Motor neuron (in vitro differentiated cells): ENCODE measurements around the gene KCNIP3. TPM values are rescaled to one million over a fixed set of nuclear protein-coding genes. Genes with fewer than 3 reads are reported as not detected.

Source experiments
- ATAC-seq, 8 experiments: fragments of 200-7000 bp; cut with Tn5 transposase; replicated peaks in 6 of 8; 2 replicates each; pipeline ENCODE4 v1.8.0; 2021; ENCODE audit warnings: mild to moderate bottlenecking in 8 of 8, moderate library complexity in 8 of 8
- H3K27ac ChIP-seq, 2 donors: fragments of 250-450 bp; sonication (Bioruptor Pico); 2 replicates each; pipeline ENCODE4 v1.9.0; 2021; ENCODE audit warnings: antibody characterized with exemption in 2 of 2, mild to moderate bottlenecking in 2 of 2, moderate library complexity in 1 of 2
- H3K4me1 ChIP-seq, 2 donors: fragments of 250-450 bp; sonication (Bioruptor Pico); replicated peaks in 1 of 2; 2 replicates each; pipeline ENCODE4 v1.6.1; 2021; ENCODE audit warnings: antibody characterized with exemption in 2 of 2, mild to moderate bottlenecking in 2 of 2, moderate library complexity in 1 of 2
- H3K4me3 ChIP-seq, 5 donors: fragments of 250-450 bp; sonication (Bioruptor Pico); 2 replicates each; pipeline ENCODE4 v1.9.0; 2021; ENCODE audit warnings: antibody characterized with exemption in 5 of 5, mild to moderate bottlenecking in 5 of 5, moderate library complexity in 4 of 5
- WGBS, 10 experiments: fragments of 450-650 bp; shearing (Covaris generic); methylation state at CpG; one replicate each; pipeline ENCODE4 v1.0.0; 2022; 5-methylcytosine and 5-hydroxymethylcytosine counted together
- in situ Hi-C, 9 experiments: fragments of 400-800 bp; cut with MboI; loops; one replicate each; pipeline ENCODE4 v1.15.0; 2021; ENCODE audit warnings: low sequenced_read_pairs in 9 of 9, low pct_unique_long_range_greater_than_20kb in 2 of 9; ENCODE audit not compliant: unreplicated experiment in 9 of 9
- total RNA-seq, 8 experiments: library from RNA; unstranded; fragments of 300-600 nt; gene quantifications; 2 replicates each; pipeline versions ENCODE4 v1.2.3 to v1.2.4, GENCODE V29; 2022

Gene KCNIP3
- total RNA-seq, 8 experiments from 2014 or later, result 0.51 to 5.3 (median 1.8) TPM

DNA sequence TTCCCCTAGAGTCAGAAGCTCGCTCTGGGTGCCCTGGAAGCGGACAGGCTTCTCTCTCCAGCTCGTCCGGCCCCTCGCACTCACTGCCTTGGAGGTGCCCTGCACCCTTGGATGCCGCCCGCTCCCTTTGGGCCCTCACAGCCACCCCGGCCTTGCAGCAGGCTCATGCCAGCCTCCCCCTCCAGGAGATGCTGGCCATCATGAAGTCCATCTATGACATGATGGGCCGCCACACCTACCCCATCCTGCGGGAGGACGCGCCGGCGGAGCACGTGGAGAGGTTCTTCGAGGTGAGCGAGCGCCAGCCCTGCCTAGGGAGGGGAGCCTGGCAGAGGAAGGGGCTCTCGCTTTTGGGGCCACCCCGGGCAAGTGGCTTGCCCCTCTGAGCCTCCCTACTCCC, 85.0 kb downstream of the KCNIP3 start:
- no peak overlapping the region for H3K4me3 ChIP-seq
- in situ Hi-C loops, result no loop called here

DNA sequence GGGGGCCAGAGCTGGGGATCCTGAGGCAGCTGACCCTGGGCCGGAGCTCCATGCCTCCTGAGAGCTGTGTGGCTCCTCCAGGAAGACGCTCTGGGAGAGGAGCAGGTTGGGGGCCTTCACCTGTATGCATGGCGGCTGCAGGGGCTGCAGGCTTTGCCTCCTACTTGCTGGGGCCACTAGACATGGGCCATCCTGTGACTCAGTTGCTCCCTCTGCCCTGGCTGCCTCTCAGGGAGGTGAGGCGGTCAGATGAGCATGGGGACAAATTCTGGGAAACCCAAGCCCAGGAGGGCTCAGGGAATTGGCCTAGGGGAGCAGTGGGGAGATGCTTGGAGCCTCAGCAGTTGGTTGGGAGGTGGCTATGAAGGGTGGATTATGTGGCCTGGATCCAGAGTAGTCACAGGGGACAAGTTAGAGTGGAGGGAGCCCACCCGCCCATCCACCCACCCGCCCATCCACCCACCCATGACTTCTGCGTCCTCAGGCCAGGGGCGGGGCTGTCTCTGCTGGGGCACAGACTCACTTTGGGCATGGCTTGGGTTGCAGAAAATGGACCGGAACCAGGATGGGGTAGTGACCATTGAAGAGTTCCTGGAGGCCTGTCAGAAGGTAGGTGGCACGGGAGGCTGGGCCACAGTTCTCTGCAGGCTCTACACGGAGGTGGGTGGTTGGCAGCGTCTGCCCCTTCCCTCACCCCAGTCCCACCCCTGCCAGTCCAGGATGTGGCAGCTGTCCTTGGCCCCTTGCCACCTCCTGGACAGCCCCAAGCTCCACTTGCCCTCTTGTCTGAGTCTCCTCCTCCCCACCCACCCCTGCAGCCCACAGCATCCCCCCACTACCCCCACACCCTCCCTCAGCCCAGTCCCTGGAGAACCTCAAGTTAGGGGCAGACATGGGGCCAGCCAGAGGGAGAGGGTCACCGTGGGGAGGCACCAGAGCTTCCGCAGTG, 85.8 kb downstream of the KCNIP3 start:
- Histone ChIP-seq H3K4me1 (no peaks in the 10 kb centered on the region), H3K4me3 (no peak overlapping the region), H3K27ac (no peak overlapping the region)
- in situ Hi-C loops, result no loop called here
- WGBS, 10 experiments, result 80 to 90% (median 80%) methylated on average over 1 to 3 of the region's 14 CpGs; no CpG with 5 or more reads in 7 of the 10 experiments
- no peak for ATAC-seq

More for the DNA sequence above, 85.0 kb downstream of the KCNIP3 start:
- Histone ChIP-seq H3K27ac (no peak overlapping the region), H3K4me1 (no peaks in the 10 kb centered on the region)
- ATAC-seq, result no peak
- WGBS, 10 experiments, result 79 to 90% methylated on average over 5 to 12 of the region's 20 CpGs; no CpG with 5 or more reads in 8 of the 10 experiments

DNA sequence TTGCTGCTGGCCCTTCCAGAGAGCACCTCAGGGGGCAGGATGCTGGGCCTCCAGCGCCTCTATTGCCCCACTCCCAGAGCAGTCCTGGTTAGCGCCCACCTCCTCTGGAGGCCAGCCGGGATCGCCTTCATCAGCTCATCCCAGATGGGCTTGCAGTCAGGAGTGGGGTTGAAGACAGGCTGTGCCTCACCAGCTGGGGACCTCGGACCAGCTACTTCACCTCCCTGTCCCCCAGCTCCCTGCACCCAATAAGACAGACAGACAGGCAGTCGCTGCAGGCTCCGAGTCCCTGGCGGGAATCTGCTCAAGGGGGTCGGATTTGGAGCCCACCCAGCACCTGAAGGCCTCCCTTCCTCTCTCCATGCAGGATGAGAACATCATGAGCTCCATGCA, 86.5 kb downstream of the KCNIP3 start:
- H3K4me1 ChIP-seq, result no peaks in the 10 kb centered on the region
- no peak for ATAC-seq
- WGBS, 10 experiments, result 83 to 100% (median 100%) methylated on average over 1 to 3 of the region's 9 CpGs; no CpG with 5 or more reads in 6 of the 10 experiments
- in situ Hi-C loops, result no loop called here
- H3K27ac ChIP-seq, result no peak overlapping the region
- no peak overlapping the region for H3K4me3 ChIP-seq

DNA sequence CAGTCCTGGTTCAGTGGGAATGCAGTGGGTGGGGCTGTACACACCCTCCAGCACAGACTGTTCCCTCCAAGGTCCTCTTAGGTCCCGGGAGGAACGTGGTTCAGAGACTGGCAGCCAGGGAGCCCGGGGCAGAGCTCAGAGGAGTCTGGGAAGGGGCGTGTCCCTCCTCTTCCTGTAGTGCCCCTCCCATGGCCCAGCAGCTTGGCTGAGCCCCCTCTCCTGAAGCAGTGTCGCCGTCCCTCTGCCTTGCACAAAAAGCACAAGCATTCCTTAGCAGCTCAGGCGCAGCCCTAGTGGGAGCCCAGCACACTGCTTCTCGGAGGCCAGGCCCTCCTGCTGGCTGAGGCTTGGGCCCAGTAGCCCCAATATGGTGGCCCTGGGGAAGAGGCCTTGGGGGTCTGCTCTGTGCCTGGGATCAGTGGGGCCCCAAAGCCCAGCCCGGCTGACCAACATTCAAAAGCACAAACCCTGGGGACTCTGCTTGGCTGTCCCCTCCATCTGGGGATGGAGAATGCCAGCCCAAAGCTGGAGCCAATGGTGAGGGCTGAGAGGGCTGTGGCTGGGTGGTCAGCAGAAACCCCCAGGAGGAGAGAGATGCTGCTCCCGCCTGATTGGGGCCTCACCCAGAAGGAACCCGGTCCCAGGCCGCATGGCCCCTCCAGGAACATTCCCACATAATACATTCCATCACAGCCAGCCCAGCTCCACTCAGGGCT, 87.9 kb downstream of the KCNIP3 start:
- in situ Hi-C loops, result no loop called here
- peak; percentile 31 to 77 (median 61) for ATAC-seq
- 40 to 100% (median 81%) methylated on average over 1 to 5 of the region's 12 CpGs; no CpG with 5 or more reads in 4 of the 10 experiments for WGBS, 10 experiments
- Histone ChIP-seq H3K4me3 (no peak overlapping the region), H3K27ac (no peak overlapping the region), H3K4me1 (no peaks in the 10 kb centered on the region)

DNA sequence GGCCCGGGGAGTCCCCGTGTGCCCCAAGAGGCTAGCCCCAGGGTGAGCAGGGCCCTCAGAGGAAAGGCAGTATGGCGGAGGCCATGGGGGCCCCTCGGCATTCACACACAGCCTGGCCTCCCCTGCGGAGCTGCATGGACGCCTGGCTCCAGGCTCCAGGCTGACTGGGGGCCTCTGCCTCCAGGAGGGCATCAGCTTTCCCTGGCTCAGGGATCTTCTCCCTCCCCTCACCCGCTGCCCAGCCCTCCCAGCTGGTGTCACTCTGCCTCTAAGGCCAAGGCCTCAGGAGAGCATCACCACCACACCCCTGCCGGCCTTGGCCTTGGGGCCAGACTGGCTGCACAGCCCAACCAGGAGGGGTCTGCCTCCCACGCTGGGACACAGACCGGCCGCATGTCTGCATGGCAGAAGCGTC, 88.4 kb downstream of the KCNIP3 start:
- 86 to 100% methylated on average over 1 to 2 of the region's 12 CpGs; no CpG with 5 or more reads in 8 of the 10 experiments for WGBS, 10 experiments
- H3K4me3 ChIP-seq, result no peak overlapping the region
- peak in 3 of 8 experiments; percentile 20 to 56 (median 29) for ATAC-seq
- no peak overlapping the region for H3K27ac ChIP-seq
- in situ Hi-C loops, result no loop called here
- H3K4me1 ChIP-seq, result no peaks in the 10 kb centered on the region

DNA sequence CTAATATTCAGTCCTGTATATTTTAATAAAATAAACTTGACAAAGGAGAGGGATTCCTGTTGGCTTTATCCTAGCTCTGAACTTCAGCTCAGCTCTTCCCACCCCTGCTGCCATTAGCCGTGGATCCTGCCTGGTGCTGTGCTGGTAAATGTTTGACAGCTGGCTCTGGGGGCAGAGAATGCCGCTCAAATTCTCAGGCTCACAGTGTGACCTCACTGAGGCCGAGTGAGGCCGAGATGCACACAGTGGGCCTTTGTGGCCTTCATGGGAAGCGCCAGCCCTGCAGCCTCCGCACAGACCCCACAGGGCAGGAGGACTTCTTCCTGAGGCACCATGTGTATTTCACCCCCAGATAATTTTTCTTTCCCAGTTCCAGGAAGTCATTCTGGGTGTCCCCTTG, 88.9 kb downstream of the KCNIP3 start:
- in situ Hi-C loops, result no loop called here
- ATAC-seq, result no peak
- Histone ChIP-seq H3K27ac (no peak overlapping the region), H3K4me3 (no peak overlapping the region), H3K4me1 (no peaks in the 10 kb centered on the region)
- 20 to 90% (median 65%) methylated on average over 1 to 2 of the region's 6 CpGs; no CpG with 5 or more reads in 4 of the 10 experiments for WGBS, 10 experiments

DNA sequence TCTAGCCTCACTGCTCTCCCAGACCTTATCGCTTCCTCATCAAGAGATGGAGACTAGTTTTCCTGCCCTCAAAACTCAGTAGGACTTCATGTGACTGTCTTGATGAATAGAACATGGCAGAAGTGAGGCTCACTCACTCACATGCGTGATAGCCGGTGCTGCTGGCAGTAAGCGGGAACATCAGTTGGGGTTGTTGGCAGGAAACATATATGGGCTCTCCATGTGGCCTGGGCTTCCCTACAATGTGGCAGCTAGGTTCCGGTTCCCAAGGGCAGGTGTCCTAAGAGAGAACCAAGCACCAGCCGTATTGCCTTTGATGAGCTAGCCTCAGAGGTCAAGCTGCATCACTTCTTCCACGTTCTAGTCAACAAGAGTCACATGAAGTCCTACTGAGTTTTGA, 90.2 kb downstream of the KCNIP3 start:
- 58 to 100% (median 86%) methylated on average over 1 to 7 of the region's 7 CpGs; no CpG with 5 or more reads in 1 of the 10 experiments for WGBS, 10 experiments
- H3K27ac ChIP-seq, result no peak overlapping the region
- H3K4me1 ChIP-seq, result no peaks in the 10 kb centered on the region
- H3K4me3 ChIP-seq, result no peak overlapping the region
- ATAC-seq, result no peak
- in situ Hi-C loops, result no loop called here

DNA sequence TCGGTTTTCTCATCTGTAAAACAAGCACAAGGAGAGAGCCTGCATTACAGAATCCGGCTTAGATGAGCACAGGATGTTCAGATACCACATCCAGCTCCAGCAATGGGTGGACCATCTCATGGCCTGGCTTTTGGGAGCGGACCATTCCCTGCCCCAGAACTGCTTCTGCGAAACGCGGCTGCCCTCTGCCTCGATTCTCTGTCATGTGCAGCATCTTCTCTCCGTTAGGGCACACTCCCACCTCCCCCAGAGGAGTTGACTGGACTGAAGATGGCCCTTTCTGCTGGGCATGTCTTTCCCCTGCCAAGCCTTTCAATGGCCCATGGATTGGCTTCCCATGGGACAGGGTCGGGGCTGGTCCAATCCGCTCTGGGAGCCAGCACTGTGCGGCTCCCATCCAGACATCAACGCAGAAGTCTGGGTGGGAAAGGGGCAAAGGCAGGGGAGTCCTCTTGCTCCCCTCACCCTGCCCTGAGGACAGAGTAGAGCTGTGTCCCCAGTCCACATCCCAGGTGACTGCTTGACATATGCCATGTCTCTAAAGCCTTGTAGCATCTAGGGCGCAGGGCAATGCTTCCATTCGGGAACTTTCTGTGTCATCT, 91.0 kb downstream of the KCNIP3 start:
- H3K27ac ChIP-seq, result no peak overlapping the region
- no peak overlapping the region for H3K4me3 ChIP-seq
- WGBS, 10 experiments, result 39 to 100% (median 83%) methylated on average over 1 to 12 of the region's 14 CpGs
- ATAC-seq, result no peak
- in situ Hi-C loops, result no loop called here
- no peaks in the 10 kb centered on the region for H3K4me1 ChIP-seq

DNA sequence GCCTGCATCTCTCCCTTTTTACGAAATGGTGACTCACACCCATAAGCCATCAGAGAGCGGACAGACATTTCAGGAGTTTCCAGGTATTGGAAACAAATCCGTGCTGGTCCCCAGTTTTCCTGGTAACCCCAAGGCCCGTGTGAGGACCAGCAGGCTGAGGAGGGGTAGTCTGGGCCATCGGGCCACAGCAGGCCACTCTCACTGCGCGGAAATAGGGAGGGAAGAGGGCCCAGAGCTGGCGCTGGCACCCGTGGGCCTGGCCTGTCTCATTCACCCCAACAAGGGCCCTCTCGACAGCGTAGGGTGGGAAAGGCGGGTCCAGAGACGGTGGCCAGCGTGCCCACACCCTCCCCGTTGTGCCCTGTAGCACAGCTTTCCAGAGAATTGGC, 91.7 kb downstream of the KCNIP3 start:
- H3K4me3 ChIP-seq, result no peak overlapping the region
- peak in 6 of 8 experiments; percentile 15 to 42 (median 30) for ATAC-seq
- in situ Hi-C loops, result no loop called here
- H3K27ac ChIP-seq, result no peak overlapping the region
- H3K4me1 ChIP-seq, result no peaks in the 10 kb centered on the region
- WGBS, 10 experiments, result 0 to 100% (median 30%) methylated on average over 1 to 5 of the region's 15 CpGs; no CpG with 5 or more reads in 3 of the 10 experiments

DNA sequence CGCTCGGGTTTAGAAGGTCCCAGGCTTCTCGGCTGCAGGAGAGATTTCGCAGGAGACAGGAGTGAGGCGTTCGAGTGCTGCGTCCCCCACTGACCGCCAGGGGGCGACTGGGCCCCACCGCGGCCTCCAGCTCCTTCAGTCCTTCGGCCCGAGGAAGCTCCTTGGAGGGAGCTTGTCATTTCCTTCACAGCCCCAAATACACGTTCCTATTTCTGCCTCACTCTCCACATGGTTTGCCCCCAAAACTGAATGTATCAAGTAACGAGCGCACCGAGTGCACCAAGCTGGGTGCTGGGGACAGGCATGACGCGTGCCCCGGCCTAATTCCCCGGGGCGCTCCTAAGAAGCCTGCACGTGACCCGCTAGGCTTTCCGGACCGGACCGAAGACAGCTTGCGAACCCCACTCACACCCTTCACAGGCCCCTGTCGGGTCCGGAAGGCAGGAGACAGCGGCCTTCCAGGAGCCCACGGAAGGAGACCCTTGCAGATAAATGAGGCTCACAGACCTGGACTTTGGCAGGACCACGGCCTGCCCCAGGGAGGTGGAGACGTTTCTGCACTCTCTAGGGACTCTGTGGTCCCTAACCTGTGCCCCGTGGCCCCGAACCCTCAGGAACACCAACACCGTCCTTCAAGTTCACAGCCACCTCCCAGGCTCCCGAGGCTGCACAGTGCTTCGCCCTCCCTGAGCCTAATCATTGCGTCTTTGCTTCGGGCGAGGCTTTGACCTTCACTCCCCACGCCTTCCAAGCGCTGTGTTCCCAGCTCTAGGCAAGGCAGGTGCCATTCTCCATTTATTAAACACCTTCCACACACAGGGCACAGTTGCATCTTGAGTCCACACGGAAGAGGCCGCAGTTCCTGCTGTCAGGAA, 92.3 kb downstream of the KCNIP3 start:
- ATAC-seq, result peak; percentile 71 to 92 (median 84)
- in situ Hi-C loops, result no loop called here
- Histone ChIP-seq H3K4me1 (no peaks in the 10 kb centered on the region), H3K4me3 (no peak overlapping the region), H3K27ac (no peak overlapping the region)
- 0 to 100% (median 62%) methylated on average over 1 to 19 of the region's 46 CpGs; no CpG with 5 or more reads in 1 of the 10 experiments for WGBS, 10 experiments

DNA sequence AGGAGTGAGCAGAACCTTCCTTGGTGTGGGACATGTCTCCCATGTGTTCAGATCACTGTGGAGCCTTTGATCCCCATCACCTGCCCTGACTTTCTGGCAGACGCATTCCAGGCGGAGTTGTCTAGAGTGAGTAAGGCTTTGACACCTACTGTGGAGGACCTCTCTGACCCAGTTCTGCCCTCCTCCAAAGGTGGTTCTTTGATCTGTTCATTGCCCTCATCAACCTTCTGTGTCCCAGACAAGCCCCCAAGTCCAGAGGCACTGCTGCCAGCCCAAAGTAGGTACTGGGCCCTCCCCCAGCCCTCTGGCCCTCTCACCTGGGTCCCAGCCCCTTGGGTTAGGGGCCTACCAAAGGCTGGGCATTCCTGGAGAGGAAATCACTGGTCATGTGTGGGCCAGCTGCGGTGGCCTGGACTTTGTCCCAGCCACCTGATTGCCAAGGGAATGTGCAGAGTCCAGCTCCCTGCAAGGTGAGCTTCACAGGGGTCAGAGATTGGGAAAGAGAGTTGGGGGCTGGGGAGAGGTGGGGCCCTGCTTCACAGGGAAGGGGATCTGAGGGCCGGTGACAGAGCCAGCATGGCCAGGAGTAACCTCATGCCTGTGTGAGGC, 93.2 kb downstream of the KCNIP3 start:
- in situ Hi-C loops, result no loop called here
- Histone ChIP-seq H3K27ac (no peak overlapping the region), H3K4me1 (no peaks in the 10 kb centered on the region), H3K4me3 (no peak overlapping the region)
- WGBS, 10 experiments, result 83 to 100% (median 96%) methylated on average over 1 to 2 of the region's 4 CpGs; no CpG with 5 or more reads in 6 of the 10 experiments
- no peak for ATAC-seq

DNA sequence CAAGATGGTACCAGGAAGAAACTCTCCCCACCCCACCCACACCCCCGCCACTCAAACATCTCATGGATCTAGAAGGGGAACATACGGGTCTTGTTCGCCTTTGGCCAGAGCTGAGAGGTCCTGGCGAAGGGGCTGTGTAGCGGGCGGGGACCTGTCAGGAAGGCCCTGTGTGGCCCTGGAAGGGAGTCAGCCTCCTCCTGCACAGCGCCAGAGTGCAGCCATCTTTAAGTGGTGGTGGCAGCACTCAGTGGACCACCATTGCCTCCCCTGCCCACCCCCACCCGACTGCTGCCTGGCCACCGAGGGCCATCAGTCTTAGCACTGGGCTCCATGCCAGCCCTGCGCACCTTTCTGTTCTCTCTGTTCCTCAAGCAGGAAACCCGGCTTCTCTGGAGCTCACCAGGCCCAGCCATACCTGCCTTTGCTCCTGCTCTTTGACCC, 93.8 kb downstream of the KCNIP3 start:
- Histone ChIP-seq H3K27ac (no peak overlapping the region), H3K4me1 (no peaks in the 10 kb centered on the region), H3K4me3 (no peak overlapping the region)
- in situ Hi-C loops, result no loop called here
- 60% methylated on average over 3 of the region's 11 CpGs; no CpG with 5 or more reads in 9 of the 10 experiments for WGBS, 10 experiments
- no peak for ATAC-seq
